ENCODE data around the gene TRAPPC5.

The TRAPPC5 gene

DNA sequence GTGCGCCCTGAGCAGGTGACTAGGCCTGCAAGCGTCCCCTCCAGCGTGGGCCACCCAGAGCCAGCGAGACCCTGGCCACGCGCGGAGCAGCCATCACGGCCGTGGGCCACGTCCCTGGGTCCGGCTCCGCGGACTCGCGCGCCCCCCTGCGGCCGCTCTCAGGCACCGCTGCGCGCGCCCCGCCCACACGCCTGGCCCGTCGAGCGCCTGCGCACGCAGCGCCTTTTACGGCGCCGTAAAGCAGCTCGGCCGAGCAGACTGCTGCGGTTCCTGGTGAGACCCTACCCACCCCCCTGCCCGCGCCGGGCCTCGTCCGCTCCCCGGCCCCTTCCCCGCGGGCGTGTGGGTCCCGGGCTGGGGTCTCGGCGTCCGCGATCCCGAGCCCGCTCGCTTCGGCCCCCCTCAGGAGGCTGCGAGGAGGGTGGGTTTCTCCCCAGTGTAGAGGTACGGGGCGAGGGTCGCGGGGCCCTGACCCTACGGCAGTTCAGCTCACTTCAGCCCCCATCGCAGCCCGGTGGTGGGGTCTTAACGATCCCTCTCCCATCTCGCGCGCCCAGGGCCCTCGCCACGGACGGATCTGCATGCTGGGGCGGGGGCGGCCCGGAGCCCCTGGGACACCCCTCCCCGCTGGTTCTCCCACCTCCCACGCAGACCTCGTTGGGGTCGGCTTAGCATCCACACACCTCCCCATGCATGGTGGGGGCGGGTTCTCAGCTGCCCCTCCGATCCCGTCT is at the start of gene TRAPPC5:
TSS of gene TRAPPC5 (plus strand) at position 228 of the 734 bp plus-strand sequence. CDS start 1,421 bp downstream, outside the sequence.
- Histone ChIP-seq H3K9me3 (ENCODE audit: control insufficient read depth in 5 of 5, low read length in 5 of 5) (peaks cover 0 to 3% (median 0%) of the 10 kb centered on the region in 5 donors), H3K27me3 (ENCODE audit: control insufficient read depth in 5 of 5, insufficient read depth in 4 of 5, low read length in 5 of 5) (peaks cover 9 to 25% (median 21%) of the 10 kb centered on the region in 5 donors), H3K27ac (ENCODE audit: low read depth, low read length) (peak within 1 kb of the TSS; percentile 67), H3K4me1 (ENCODE audit: control insufficient read depth in 5 of 5, insufficient read depth in 5 of 5, low read length in 5 of 5) (peaks cover 0 to 32% (median 16%) of the 10 kb centered on the region in 5 donors), H3K9ac (ENCODE audit: low read length in 5 of 5) (peak within 1 kb of the TSS in 4 of 5 donors; percentile 91 to 99 (median 96)), H3K4me3 (ENCODE audit: low read depth in 1 of 5, low read length in 5 of 5) (peak within 1 kb of the TSS; percentile 76 to 95 (median 93)), H3K36me3 (ENCODE audit: control insufficient read depth in 5 of 5, insufficient read depth in 5 of 5, low read length in 5 of 5) (peaks cover 0 to 26% (median 13%) of the 10 kb centered on the region in 5 donors)

DNA sequence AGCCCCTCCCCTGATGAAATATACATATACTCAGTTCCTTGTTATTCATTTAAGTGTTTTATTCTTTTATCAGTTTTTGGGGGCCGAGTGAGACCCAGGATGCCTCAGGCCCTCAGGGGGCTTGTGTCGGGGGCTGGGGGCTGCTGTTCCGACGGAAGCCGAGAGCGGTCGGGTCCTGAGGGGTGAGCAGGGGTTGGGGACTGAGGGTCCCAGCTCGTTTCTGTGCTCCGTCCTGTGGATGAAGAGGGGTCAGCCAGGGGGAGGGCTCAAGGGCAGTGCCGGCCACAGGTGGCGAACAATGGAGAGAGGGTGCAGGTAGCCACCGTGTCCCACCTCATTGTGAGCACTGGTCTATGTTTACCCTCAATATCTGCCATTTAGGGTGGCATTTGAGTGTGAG is 49.1 kb upstream of the TRAPPC5 start:
- H3K4me1 ChIP-seq (ENCODE audit: control insufficient read depth in 5 of 5, insufficient read depth in 5 of 5, low read length in 5 of 5): peaks cover 5 to 34% (median 29%) of the 10 kb centered on the region in 5 donors
- H3K27ac ChIP-seq (ENCODE audit: low read depth, low read length): no peak overlapping the region
- peaks cover 0 to 24% (median 11%) of the 10 kb centered on the region in 5 donors for H3K36me3 ChIP-seq (ENCODE audit: control insufficient read depth in 5 of 5, insufficient read depth in 5 of 5, low read length in 5 of 5)
- peaks cover 1 to 15% (median 11%) of the 10 kb centered on the region in 5 donors for H3K27me3 ChIP-seq (ENCODE audit: control insufficient read depth in 5 of 5, insufficient read depth in 4 of 5, low read length in 5 of 5)
- H3K4me3 ChIP-seq (ENCODE audit: low read depth in 1 of 5, low read length in 5 of 5): no peak overlapping the region
- no peaks in the 10 kb centered on the region for H3K9me3 ChIP-seq (ENCODE audit: control insufficient read depth in 5 of 5, low read length in 5 of 5)
- no peak overlapping the region for H3K9ac ChIP-seq (ENCODE audit: low read length in 5 of 5)

DNA sequence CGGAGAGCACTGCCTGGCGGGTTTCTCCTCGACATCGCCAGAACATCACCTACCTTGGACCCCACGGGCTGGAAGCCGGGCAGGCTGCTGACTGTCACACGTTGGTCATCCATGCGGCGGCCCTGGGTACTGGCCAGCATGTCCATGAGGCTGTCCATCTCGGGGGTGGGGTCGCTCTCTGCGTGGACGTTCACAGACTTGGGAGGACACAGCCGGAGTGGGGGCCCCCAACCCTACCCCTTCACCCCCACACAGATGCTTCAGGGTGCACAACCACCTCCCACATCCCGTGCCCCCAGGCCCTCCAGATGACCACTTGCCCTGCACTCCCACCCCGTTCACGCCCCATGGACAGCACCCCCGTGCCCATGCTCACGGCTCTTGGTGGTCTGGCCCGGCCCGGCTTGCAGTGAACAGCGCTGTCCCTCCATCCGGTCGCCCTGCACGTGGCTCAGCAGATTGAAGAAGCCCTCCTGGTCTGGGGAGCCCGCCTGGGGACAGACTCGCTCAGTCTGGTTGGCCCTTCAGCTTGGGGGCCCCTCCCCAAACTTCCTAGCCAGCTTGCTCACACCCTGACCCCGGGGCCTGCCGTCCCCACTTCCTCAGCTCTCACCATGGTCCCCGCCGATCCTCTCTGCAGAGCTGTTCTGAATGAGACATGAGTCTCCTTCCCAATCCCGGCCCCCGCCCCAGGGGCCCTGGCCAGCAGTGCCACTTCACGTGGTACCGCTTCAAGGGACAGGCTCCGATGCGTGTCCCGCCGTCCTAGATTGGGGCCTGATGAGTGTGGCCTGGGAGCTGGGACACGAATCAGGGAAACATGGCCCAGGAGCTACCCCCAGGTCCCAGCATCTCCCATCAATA is 48.1 kb upstream of the TRAPPC5 start:
- Histone ChIP-seq H3K4me1 (ENCODE audit: control insufficient read depth in 5 of 5, insufficient read depth in 5 of 5, low read length in 5 of 5) (peaks cover 5 to 32% (median 29%) of the 10 kb centered on the region in 5 donors), H3K9ac (ENCODE audit: low read length in 5 of 5) (no peak overlapping the region), H3K27ac (ENCODE audit: low read depth, low read length) (no peak overlapping the region), H3K4me3 (ENCODE audit: low read depth in 1 of 5, low read length in 5 of 5) (no peak overlapping the region), H3K36me3 (ENCODE audit: control insufficient read depth in 5 of 5, insufficient read depth in 5 of 5, low read length in 5 of 5) (peaks cover 0 to 17% (median 8%) of the 10 kb centered on the region in 5 donors), H3K27me3 (ENCODE audit: control insufficient read depth in 5 of 5, insufficient read depth in 4 of 5, low read length in 5 of 5) (peaks cover 6 to 18% (median 15%) of the 10 kb centered on the region in 5 donors), H3K9me3 (ENCODE audit: control insufficient read depth in 5 of 5, low read length in 5 of 5) (no peaks in the 10 kb centered on the region)

DNA sequence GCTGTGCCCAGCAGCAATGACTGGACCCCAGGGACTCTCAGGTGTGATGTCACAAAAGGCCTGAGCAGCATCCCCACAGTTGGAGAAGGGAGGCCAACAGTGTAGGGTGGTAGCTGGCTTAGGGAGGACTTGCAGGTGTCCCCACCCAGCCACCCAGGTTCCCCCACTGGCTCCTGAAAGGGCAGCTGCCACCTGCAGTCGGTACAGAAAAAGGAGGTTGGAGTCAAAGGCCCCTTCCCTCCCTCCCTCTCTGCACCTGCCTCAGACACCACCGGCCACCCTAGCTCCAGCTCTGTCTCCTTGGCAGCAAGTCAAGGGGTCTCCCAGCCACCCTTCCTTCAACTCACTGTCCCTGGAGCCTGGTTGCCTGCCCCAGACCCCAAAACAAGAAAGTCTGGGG is 46.9 kb upstream of the TRAPPC5 start, which contains the start of gene PCP2:
TSS of gene PCP2 (minus strand) at position 22 of the 400 bp plus-strand sequence. CDS start 262 bp downstream, outside the sequence.
- Histone ChIP-seq H3K4me3 (ENCODE audit: low read depth in 1 of 5, low read length in 5 of 5) (no peak within 1 kb of the TSS), H3K27ac (ENCODE audit: low read depth, low read length) (no peak within 1 kb of the TSS), H3K27me3 (ENCODE audit: control insufficient read depth in 5 of 5, insufficient read depth in 4 of 5, low read length in 5 of 5) (peaks cover 7 to 26% (median 19%) of the 10 kb centered on the region in 5 donors), H3K9me3 (ENCODE audit: control insufficient read depth in 5 of 5, low read length in 5 of 5) (no peaks in the 10 kb centered on the region), H3K9ac (ENCODE audit: low read length in 5 of 5) (no peak within 1 kb of the TSS), H3K36me3 (ENCODE audit: control insufficient read depth in 5 of 5, insufficient read depth in 5 of 5, low read length in 5 of 5) (peaks cover 0 to 13% (median 8%) of the 10 kb centered on the region in 5 donors), H3K4me1 (ENCODE audit: control insufficient read depth in 5 of 5, insufficient read depth in 5 of 5, low read length in 5 of 5) (peaks cover 5 to 22% (median 18%) of the 10 kb centered on the region in 5 donors)

DNA sequence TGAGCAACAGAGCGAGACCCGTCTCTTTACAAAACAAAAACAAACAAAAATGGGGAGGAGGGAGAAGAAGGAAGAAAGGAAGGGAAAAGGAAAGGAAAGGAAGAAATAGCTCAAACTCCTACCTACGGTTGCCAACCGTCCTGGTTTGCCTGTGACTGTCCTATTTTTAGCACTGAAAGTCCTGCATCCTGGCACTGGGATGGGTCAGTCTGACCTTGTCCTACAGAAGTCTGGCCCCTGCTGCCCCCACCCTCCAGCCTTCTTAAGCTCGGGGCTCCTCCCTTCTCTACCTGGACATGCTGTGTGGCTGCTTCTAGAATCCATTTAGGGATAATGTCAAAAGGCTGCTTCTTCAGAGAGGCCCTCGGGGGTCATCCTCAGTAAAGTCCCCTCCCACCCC is 45.0 kb upstream of the TRAPPC5 start:
- H3K27me3 ChIP-seq (ENCODE audit: control insufficient read depth in 5 of 5, insufficient read depth in 4 of 5, low read length in 5 of 5): peaks cover 7 to 31% (median 21%) of the 10 kb centered on the region in 5 donors
- no peak overlapping the region for H3K4me3 ChIP-seq (ENCODE audit: low read depth in 1 of 5, low read length in 5 of 5)
- peaks cover 0 to 9% (median 4%) of the 10 kb centered on the region in 5 donors for H3K4me1 ChIP-seq (ENCODE audit: control insufficient read depth in 5 of 5, insufficient read depth in 5 of 5, low read length in 5 of 5)
- H3K9ac ChIP-seq (ENCODE audit: low read length in 5 of 5): no peak overlapping the region
- H3K9me3 ChIP-seq (ENCODE audit: control insufficient read depth in 5 of 5, low read length in 5 of 5): no peaks in the 10 kb centered on the region
- H3K36me3 ChIP-seq (ENCODE audit: control insufficient read depth in 5 of 5, insufficient read depth in 5 of 5, low read length in 5 of 5): peaks cover 0 to 19% (median 8%) of the 10 kb centered on the region in 5 donors
- no peak overlapping the region for H3K27ac ChIP-seq (ENCODE audit: low read depth, low read length)

DNA sequence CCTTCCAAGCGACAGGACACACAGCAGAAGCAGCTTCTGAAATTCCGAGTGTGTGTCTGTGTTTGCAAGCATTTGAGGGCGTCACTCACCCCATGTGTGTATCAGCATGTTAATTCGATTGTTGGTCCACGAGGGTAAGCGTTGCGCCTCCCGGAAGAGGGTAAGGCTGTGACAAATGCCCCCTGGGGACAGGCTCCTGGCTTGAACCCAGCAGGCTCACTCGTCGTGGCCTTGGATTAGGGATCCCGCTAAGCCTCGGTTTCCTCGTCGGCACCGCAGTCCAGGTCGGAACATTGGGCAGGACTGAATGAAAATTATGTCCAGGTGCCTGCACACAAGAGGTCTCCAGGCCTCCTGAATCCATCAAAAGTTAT is 44.3 kb upstream of the TRAPPC5 start:
- Histone ChIP-seq H3K4me1 (ENCODE audit: control insufficient read depth in 5 of 5, insufficient read depth in 5 of 5, low read length in 5 of 5) (peaks cover 0 to 8% (median 0%) of the 10 kb centered on the region in 5 donors), H3K4me3 (ENCODE audit: low read depth in 1 of 5, low read length in 5 of 5) (peak overlapping the region in 2 of 5 donors; percentile 49 to 60), H3K9me3 (ENCODE audit: control insufficient read depth in 5 of 5, low read length in 5 of 5) (no peaks in the 10 kb centered on the region), H3K36me3 (ENCODE audit: control insufficient read depth in 5 of 5, insufficient read depth in 5 of 5, low read length in 5 of 5) (peaks cover 0 to 19% (median 8%) of the 10 kb centered on the region in 5 donors), H3K27me3 (ENCODE audit: control insufficient read depth in 5 of 5, insufficient read depth in 4 of 5, low read length in 5 of 5) (peaks cover 7 to 31% (median 21%) of the 10 kb centered on the region in 5 donors), H3K27ac (ENCODE audit: low read depth, low read length) (no peak overlapping the region), H3K9ac (ENCODE audit: low read length in 5 of 5) (no peak overlapping the region)

DNA sequence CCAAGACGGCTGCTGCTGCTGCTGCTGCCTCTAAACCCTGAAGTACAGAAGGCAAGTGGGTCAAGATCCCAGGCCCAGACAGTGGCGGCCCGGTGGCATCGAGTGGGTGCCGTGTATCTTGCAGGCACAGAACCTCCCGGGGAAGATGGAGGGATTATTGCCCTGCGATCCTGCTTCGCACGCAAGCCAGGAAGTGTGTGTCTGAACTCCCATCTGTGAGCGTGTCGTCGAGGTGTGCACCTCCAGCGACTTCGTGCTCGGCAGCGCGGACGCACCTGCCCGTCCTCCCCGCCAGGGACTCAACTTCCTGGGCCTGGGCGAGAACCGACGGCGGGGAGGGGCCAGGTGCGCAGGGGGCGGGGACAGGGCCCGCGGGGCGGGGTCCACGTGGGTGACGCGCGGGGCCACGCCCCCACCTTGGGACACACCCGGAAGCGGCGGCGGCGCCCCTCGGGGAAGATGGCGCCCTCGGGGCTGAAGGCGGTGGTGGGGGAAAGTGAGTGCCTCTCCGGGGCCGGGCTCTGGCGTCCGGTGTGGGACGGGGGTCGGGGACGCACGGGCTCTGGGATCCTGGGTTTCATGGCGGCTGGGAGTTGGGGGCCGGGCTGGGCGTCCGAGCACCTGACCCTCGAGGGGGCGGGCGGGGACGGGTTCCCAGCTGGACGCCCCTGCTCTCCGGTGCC is 43.8 kb upstream of the TRAPPC5 start, which contains the start of gene STXBP2:
TSS of gene STXBP2 (plus strand) at position 420 of the 683 bp plus-strand sequence. CDS start at position 460, 40 bp downstream.
- Histone ChIP-seq H3K36me3 (ENCODE audit: control insufficient read depth in 5 of 5, insufficient read depth in 5 of 5, low read length in 5 of 5) (peaks cover 0 to 16% (median 7%) of the 10 kb centered on the region in 5 donors), H3K4me1 (ENCODE audit: control insufficient read depth in 5 of 5, insufficient read depth in 5 of 5, low read length in 5 of 5) (peaks cover 0 to 8% (median 0%) of the 10 kb centered on the region in 5 donors), H3K27ac (ENCODE audit: low read depth, low read length) (no peak within 1 kb of the TSS), H3K9me3 (ENCODE audit: control insufficient read depth in 5 of 5, low read length in 5 of 5) (no peaks in the 10 kb centered on the region), H3K27me3 (ENCODE audit: control insufficient read depth in 5 of 5, insufficient read depth in 4 of 5, low read length in 5 of 5) (peaks cover 7 to 31% (median 21%) of the 10 kb centered on the region in 5 donors), H3K9ac (ENCODE audit: low read length in 5 of 5) (peak within 1 kb of the TSS in 2 of 5 donors; percentile 43 to 60), H3K4me3 (ENCODE audit: low read depth in 1 of 5, low read length in 5 of 5) (peak within 1 kb of the TSS in 3 of 5 donors; percentile 42 to 60 (median 53))

DNA sequence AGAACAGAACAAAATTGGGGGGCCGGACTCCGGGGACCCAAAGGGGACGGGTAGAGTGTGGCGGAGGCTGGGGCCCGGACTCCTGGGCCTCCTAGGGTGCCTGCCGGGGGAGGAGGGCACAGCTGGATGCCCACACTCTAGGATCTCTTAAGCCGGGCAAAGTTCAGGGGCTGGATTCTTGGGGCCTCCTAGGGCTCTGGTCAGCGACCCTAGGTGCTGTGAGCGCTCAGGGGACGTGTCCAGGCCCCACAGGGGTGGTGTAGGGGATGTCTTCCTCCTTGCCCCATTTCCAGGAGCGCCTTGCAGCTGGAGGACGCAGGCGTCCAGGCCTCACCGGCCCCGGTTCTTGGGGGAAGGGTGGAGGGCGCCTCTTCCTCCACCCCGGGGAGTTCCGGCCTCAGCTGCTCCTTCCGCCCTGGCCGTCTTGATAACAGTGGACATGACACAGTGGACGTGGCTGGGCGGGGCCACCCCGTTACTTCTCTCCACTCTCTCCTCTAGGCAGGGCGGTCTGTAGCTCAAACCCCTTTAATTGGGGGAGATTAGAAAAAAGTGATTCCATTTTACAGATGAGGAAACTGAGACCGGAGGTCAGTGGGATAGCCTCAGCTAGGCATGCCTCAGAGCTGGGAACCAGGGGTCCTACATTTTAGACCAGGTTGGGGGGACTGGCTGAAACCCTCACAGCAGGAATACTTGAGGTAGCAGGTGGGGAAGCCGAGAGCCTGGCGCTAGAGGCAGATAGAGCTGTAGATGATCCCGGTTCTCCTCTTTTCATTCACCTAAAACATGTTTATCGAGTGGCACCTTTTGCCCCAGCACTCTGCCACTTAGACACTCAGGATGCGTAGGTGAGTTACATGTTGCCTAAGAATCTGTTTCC is 43.0 kb upstream of the TRAPPC5 start:
- H3K36me3 ChIP-seq (ENCODE audit: control insufficient read depth in 5 of 5, insufficient read depth in 5 of 5, low read length in 5 of 5): peaks cover 0 to 14% (median 0%) of the 10 kb centered on the region in 5 donors
- H3K4me1 ChIP-seq (ENCODE audit: control insufficient read depth in 5 of 5, insufficient read depth in 5 of 5, low read length in 5 of 5): peaks cover 0 to 8% (median 0%) of the 10 kb centered on the region in 5 donors
- H3K9ac ChIP-seq (ENCODE audit: low read length in 5 of 5): peak overlapping the region in 2 of 5 donors; percentile 43 to 60
- no peak overlapping the region for H3K27ac ChIP-seq (ENCODE audit: low read depth, low read length)
- H3K9me3 ChIP-seq (ENCODE audit: control insufficient read depth in 5 of 5, low read length in 5 of 5): no peaks in the 10 kb centered on the region
- H3K27me3 ChIP-seq (ENCODE audit: control insufficient read depth in 5 of 5, insufficient read depth in 4 of 5, low read length in 5 of 5): peaks cover 7 to 31% (median 21%) of the 10 kb centered on the region in 5 donors
- peak overlapping the region in 3 of 5 donors; percentile 42 to 60 (median 53) for H3K4me3 ChIP-seq (ENCODE audit: low read depth in 1 of 5, low read length in 5 of 5)
